ENCODE measurements around the gene TRIM75. TPM values are rescaled to one million over a fixed set of nuclear protein-coding genes. Genes with fewer than 3 reads are reported as not detected.

TRIM75 gene
- total and polyA plus RNA-seq, 7 donors = not detected

DNA sequence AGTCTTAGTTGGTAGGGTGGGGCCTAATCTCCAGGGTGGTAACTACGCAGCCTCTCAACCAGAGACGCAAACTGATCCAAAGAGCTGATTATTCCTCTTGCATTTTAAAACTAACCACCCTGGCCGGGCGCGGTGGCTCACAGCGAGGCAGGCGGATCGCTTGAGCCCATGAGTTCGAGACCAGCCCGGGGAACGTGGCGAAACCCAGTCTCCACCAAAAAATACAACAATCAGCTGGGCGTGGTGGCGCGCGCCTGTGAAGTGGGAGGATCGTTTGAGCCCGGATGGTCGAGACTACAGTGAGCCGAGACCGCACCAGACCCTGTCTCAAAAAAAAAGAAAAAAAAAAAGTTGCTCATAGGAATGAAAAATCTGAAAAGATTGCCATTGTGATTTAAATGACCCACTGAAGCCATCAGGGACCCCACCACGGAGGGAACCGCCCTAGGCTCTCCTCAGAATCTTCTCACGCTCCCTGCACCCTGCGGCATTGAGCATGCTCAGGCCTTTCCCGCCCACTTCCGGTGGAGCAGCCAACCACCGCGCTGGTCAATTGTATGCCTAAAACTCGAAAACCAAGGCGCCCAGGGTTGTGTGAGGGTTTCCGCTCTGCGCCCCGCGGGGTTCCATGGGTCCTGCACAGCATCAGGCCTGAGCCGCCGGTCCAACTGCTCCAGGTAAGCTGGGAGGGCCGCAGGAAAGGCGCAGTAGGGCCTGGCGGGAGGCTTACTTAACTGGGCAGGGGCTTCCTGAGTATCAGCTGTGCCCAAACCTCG lies 22.0 kb upstream of the TRIM75 start, which contains the start of gene TRIM60:
Gene TRIM60 (plus strand): TSS at position 564 of the 776 bp plus-strand sequence. CDS start 8,074 bp downstream, outside the sequence.
- intact Hi-C loops (cut with DNase I) = no loop called here
- TF ChIP-seq, protein P1, sequence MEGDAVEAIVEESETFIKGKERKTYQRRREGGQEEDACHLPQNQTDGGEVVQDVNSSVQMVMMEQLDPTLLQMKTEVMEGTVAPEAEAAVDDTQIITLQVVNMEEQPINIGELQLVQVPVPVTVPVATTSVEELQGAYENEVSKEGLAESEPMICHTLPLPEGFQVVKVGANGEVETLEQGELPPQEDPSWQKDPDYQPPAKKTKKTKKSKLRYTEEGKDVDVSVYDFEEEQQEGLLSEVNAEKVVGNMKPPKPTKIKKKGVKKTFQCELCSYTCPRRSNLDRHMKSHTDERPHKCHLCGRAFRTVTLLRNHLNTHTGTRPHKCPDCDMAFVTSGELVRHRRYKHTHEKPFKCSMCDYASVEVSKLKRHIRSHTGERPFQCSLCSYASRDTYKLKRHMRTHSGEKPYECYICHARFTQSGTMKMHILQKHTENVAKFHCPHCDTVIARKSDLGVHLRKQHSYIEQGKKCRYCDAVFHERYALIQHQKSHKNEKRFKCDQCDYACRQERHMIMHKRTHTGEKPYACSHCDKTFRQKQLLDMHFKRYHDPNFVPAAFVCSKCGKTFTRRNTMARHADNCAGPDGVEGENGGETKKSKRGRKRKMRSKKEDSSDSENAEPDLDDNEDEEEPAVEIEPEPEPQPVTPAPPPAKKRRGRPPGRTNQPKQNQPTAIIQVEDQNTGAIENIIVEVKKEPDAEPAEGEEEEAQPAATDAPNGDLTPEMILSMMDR (IDR thresholded peaks at IDR 0.05) = no peak
- Histone ChIP-seq H3K4me1 (no peaks in the 10 kb centered on the region), H3K27me3 (ENCODE audit: insufficient read depth in 3 of 3, low read length in 2 of 3) (no peaks in the 10 kb centered on the region), H3K9me3 (no peaks in the 10 kb centered on the region), H3K4me3 (no peak within 1 kb of the TSS), H3K36me3 (ENCODE audit: insufficient read depth in 1 of 2, low read depth in 1 of 2) (no peaks in the 10 kb centered on the region), H3K27ac (no peak within 1 kb of the TSS)
- DNase-seq = no peak
- WGBS, 3 donors = 96 to 97% (median 97%) methylated on average over 41 of the region's 41 CpGs
- no peak for ATAC-seq

DNA sequence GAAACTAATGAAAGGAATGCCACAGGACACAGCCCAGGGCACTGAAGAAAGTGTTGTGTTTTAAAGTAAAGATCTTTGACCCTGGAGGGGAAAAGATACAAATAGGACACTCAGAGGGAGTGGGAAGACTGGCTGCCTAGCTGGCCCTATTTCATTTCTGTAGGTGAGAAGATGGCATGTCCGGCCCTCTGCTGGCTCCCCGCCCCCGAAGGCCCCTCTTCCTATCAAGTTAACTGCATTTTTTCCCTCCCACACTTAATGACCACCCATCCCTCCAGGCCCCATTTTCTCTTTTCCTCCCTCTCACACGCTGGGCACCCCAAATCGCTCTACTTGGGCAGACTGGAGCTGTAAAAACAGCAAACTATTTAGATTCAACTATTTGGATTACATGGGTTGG lies 5.5 kb upstream of the TRIM75 start:
- Histone ChIP-seq H3K4me3 (no peak overlapping the region), H3K4me1 (no peaks in the 10 kb centered on the region), H3K27me3 (ENCODE audit: insufficient read depth in 3 of 3, low read length in 2 of 3) (peaks cover 0 to 4% (median 0%) of the 10 kb centered on the region in 3 donors), H3K36me3 (ENCODE audit: insufficient read depth in 1 of 2, low read depth in 1 of 2) (no peaks in the 10 kb centered on the region), H3K9me3 (no peaks in the 10 kb centered on the region), H3K27ac (no peak overlapping the region)
- intact Hi-C loops (cut with DNase I) = no loop called here
- TF ChIP-seq, protein P1 (IDR thresholded peaks at IDR 0.05) = no peak
- ATAC-seq (no peak), DNase-seq (no peak)
- 69 to 79% (median 76%) methylated on average over 5 of the region's 5 CpGs for WGBS, 3 donors

DNA sequence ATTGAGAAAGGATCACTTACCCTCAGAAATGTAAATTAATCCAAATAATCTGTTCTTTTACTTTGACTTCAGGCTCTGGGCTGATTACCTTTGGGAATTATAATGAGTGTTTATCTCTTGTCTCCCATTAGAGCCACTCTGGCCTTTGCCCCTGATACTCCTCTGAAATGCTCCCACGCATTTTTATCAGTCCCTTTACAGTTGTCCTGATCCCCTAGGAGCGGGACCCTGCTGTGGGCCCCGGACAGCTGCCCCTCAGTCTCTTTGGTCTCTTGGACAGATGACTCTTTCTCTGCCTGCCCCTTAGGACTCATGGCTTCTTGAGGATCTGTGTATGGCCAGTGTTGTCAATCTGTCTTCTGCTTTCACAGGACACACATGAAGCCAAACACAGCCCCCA lies 1.0 kb upstream of the TRIM75 start:
- no peaks in the 10 kb centered on the region for H3K9me3 ChIP-seq
- no peak overlapping the region for H3K4me3 ChIP-seq
- intact Hi-C loops (cut with DNase I) = no loop called here
- no peaks in the 10 kb centered on the region for H3K4me1 ChIP-seq
- no peak for ATAC-seq
- H3K27me3 ChIP-seq (ENCODE audit: insufficient read depth in 3 of 3, low read length in 2 of 3) = peaks cover 0 to 4% (median 0%) of the 10 kb centered on the region in 3 donors
- no peak for DNase-seq
- H3K36me3 ChIP-seq (ENCODE audit: insufficient read depth in 1 of 2, low read depth in 1 of 2) = no peaks in the 10 kb centered on the region
- H3K27ac ChIP-seq = no peak overlapping the region
- 62 to 75% (median 67%) methylated on average over 3 of the region's 3 CpGs for WGBS, 3 donors
- TF ChIP-seq, protein P1 (IDR thresholded peaks at IDR 0.05) = no peak

DNA sequence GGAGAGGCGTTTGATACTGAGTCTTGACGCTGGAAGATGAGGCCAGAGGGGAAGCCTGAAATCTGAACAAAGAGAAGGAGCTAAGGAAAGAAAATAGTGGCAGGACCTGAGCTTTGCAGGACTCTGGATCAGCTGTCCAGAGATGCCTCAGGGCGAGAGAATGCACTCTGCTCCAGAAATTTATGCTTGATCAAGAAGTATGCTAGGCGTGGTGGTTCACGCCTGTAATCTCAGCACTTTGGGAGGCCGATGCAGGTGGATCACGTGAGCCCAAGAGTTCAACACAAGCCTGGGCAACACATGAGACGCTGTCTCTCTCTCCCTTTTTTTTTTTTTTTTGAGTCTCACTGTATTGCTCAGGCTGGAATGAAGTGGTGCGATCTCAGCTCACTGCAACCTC lies 1.9 kb downstream of the TRIM75 start:
- Histone ChIP-seq H3K4me3 (no peak overlapping the region), H3K27ac (no peak overlapping the region), H3K4me1 (no peaks in the 10 kb centered on the region), H3K9me3 (no peaks in the 10 kb centered on the region), H3K36me3 (ENCODE audit: insufficient read depth in 1 of 2, low read depth in 1 of 2) (no peaks in the 10 kb centered on the region), H3K27me3 (ENCODE audit: insufficient read depth in 3 of 3, low read length in 2 of 3) (peaks cover 0 to 4% (median 0%) of the 10 kb centered on the region in 3 donors)
- intact Hi-C loops (cut with DNase I) = no loop called here
- 90 to 93% (median 91%) methylated on average over 9 of the region's 9 CpGs for WGBS, 3 donors
- TF ChIP-seq, protein P1 (IDR thresholded peaks at IDR 0.05) = no peak
- ATAC-seq (no peak), DNase-seq (no peak)

Data from psoas muscle (tissue), 8 donors.